Nephron (organoid): ENCODE results near the gene ODC1.

Experiments
- H3K27ac Mint-ChIP-seq, 3 experiments: 2 replicates each; pipeline ENCODE4 v1.8.0; 2020; ENCODE audit warnings: mixed read lengths in 3 of 3, mild to moderate bottlenecking in 2 of 3, moderate library complexity in 1 of 3
- H3K27me3 Mint-ChIP-seq: 2 replicates; pipeline ENCODE4 v1.8.0; 2021; ENCODE audit warnings: low read depth, mild to moderate bottlenecking, moderate library complexity, mixed read lengths
- H3K36me3 Mint-ChIP-seq: 2 replicates; pipeline ENCODE4 v1.8.0; 2020; ENCODE audit warnings: low read depth, mixed read lengths
- H3K4me1 Mint-ChIP-seq: 2 replicates; pipeline ENCODE4 v1.8.0; 2020; ENCODE audit warnings: mixed read lengths
- H3K4me3 Mint-ChIP-seq, 3 experiments: 2 replicates each; pipeline ENCODE4 v1.8.0; 2020; ENCODE audit warnings: mild to moderate bottlenecking in 3 of 3, mixed read lengths in 3 of 3, moderate library complexity in 2 of 3
- H3K9me3 Mint-ChIP-seq: 2 replicates; pipeline ENCODE4 v1.8.0; 2020; ENCODE audit warnings: mixed read lengths
- TF ChIP-seq, protein P1 (sequence below), 3 experiments: fragments of 200-600 bp; sonication (generic); IDR thresholded peaks; one replicate each; pipeline ENCODE4 v1.5.0; 2021; ENCODE audit warnings: antibody characterized with exemption in 3 of 3; ENCODE audit not compliant: unreplicated experiment in 3 of 3

ODC1 gene

DNA sequence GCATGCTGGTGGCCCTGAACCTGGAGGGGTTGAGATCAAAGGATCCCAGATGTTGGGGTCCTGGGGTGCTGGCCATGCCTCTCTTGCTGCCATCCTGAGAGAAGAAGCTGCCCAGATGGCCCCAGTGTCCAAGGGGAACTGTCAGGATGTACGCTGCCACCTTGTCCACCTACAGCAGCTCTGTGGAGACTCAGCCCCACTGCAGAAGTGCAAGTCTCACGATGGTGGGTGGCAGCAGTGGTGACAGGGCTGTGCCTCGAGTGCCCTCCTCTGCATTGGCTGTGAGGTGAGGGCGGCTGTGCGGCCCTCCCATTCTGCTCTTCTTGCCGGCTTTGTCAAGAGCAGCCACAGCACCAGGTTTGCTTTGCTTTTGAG lies 24.7 kb downstream of the ODC1 start:
- H3K4me1 Mint-ChIP-seq: peaks cover 15% of the 10 kb centered on the region
- H3K27me3 Mint-ChIP-seq: peaks cover 17% of the 10 kb centered on the region
- no peak overlapping the region for H3K4me3 Mint-ChIP-seq
- H3K36me3 Mint-ChIP-seq: no peaks in the 10 kb centered on the region
- H3K9me3 Mint-ChIP-seq: no peaks in the 10 kb centered on the region
- TF ChIP-seq, protein P1, sequence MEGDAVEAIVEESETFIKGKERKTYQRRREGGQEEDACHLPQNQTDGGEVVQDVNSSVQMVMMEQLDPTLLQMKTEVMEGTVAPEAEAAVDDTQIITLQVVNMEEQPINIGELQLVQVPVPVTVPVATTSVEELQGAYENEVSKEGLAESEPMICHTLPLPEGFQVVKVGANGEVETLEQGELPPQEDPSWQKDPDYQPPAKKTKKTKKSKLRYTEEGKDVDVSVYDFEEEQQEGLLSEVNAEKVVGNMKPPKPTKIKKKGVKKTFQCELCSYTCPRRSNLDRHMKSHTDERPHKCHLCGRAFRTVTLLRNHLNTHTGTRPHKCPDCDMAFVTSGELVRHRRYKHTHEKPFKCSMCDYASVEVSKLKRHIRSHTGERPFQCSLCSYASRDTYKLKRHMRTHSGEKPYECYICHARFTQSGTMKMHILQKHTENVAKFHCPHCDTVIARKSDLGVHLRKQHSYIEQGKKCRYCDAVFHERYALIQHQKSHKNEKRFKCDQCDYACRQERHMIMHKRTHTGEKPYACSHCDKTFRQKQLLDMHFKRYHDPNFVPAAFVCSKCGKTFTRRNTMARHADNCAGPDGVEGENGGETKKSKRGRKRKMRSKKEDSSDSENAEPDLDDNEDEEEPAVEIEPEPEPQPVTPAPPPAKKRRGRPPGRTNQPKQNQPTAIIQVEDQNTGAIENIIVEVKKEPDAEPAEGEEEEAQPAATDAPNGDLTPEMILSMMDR (IDR thresholded peaks at IDR 0.05; ENCODE audit: unreplicated experiment in 3 of 3): no peak
- no peak overlapping the region for H3K27ac Mint-ChIP-seq

DNA sequence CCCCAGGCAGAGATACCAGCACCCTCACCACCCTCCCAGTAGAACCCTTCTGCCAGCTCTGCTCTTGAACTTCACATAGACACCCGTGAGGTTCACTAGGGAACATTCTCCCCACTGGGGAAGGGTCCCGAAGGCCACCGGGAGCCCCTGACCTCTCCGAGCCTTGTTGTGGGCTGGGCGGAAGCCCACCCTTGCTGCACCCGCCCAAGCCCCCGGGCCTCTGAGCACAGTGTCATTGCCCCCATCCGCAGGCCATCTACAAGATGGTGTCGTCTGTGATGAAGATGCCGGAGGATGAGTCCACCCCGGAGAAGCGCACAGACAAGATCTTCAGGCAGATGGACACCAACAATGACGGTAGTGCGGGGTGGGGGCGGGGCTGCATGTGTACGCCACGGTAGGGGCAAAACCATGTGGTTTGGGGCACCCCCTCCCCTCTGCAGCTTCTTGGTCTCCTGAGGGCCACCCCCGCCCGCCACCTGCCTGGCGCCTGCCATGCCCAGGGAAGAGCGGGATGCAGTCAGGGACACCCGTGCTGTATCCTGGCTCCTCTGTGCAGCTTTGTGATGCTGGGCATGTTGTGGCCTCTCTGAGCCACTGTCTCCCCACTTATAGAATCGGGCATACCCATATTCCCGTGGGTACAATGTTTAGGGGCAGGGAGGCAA lies 25.3 kb downstream of the ODC1 start:
- Mint-ChIP-seq H3K9me3 (no peaks in the 10 kb centered on the region), H3K4me3 (no peak overlapping the region), H3K4me1 (peaks cover 15% of the 10 kb centered on the region), H3K36me3 (no peaks in the 10 kb centered on the region), H3K27ac (no peak overlapping the region), H3K27me3 (peaks cover 18% of the 10 kb centered on the region)
- TF ChIP-seq, protein P1 (IDR thresholded peaks at IDR 0.05; ENCODE audit: unreplicated experiment in 3 of 3): no peak

- Mint-ChIP-seq H3K36me3 (no peaks in the 10 kb centered on the region), H3K27me3 (peaks cover 12% of the 10 kb centered on the region)
Observed at GRCh38 chr2:10422251-10422650, 25.9 kb downstream of the ODC1 start.

GRCh38 chr2:10419553-10420257 lies 28.4 kb downstream of the ODC1 start:
- peaks cover 11% of the 10 kb centered on the region for H3K27me3 Mint-ChIP-seq
- no peaks in the 10 kb centered on the region for H3K36me3 Mint-ChIP-seq
- H3K4me1 Mint-ChIP-seq: peaks cover under 1% of the 10 kb centered on the region
- TF ChIP-seq, protein P1 (IDR thresholded peaks at IDR 0.05; ENCODE audit: unreplicated experiment in 3 of 3): no peak
- H3K27ac Mint-ChIP-seq: no peak overlapping the region
- H3K4me3 Mint-ChIP-seq: no peak overlapping the region
- no peaks in the 10 kb centered on the region for H3K9me3 Mint-ChIP-seq

More at GRCh38 chr2:10422251-10422650, 25.9 kb downstream of the ODC1 start:
- TF ChIP-seq, protein P1 (IDR thresholded peaks at IDR 0.05; ENCODE audit: unreplicated experiment in 3 of 3): no peak
- Mint-ChIP-seq H3K9me3 (no peaks in the 10 kb centered on the region), H3K27ac (no peak overlapping the region), H3K4me1 (peaks cover 9% of the 10 kb centered on the region), H3K4me3 (no peak overlapping the region)

- Mint-ChIP-seq H3K4me3 (no peak overlapping the region), H3K4me1 (peaks cover 11% of the 10 kb centered on the region), H3K9me3 (no peaks in the 10 kb centered on the region), H3K36me3 (no peaks in the 10 kb centered on the region), H3K27ac (peak overlapping the region in 1 of 3 experiments; percentile 26), H3K27me3 (peaks cover 8% of the 10 kb centered on the region)
- TF ChIP-seq, protein P1 (IDR thresholded peaks at IDR 0.05; ENCODE audit: unreplicated experiment in 3 of 3): no peak
Observed at GRCh38 chr2:10417551-10418335, 30.4 kb downstream of the ODC1 start.
